Activated CD4-positive, alpha-beta T cell treated with anti-CD3 and anti-CD28 coated beads, Interleukin-2, amount 50 U/mL, for 24 hours (primary cell): Measurements from ENCODE around the gene PLD1.
A peak's percentile ranks its signal among the peaks of the same experiment; 100 is the strongest.

ENCODE experiments used
- DNase-seq, 2 donors: peaks; one replicate each; pipeline ENCODE4 v3.0.0-alpha.2; 2020; ENCODE audit warnings: low read depth in 1 of 2, low spot score in 1 of 2

Gene PLD1

GRCh38 chr3:171774521-171774920 is 35.8 kb downstream of the PLD1 start:
- DNase-seq, result no peak

DNA sequence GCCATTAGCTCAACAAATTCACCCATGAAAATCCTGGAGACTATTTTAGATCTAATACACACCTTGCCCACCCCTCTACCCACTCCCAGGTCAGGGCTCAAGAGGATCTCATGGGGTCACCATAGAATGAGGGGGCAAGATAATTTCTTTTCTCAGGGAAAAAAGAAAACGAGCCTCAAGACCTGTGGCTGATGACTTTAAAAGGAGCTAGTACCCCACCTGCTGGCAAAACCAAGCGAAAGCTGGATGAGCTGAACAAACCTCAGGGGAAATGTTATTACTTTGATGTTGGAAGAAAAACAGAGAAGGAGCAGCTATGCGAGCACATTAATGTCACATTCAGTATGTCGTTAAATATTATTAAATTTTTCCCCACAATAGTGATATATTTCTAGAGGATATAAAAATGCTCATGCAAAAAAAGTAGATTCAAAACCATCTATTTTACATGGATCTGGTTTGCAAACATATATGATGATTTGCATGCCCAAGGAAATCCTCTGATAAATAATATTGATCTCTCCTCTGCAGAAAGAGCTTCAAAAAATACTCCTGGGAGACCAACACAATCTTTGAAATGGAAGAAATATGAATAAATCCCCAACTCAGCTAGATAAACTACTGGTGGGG is 37.7 kb downstream of the PLD1 start:
- DNase-seq, result peak in 1 of 2 donors; percentile 33

DNA sequence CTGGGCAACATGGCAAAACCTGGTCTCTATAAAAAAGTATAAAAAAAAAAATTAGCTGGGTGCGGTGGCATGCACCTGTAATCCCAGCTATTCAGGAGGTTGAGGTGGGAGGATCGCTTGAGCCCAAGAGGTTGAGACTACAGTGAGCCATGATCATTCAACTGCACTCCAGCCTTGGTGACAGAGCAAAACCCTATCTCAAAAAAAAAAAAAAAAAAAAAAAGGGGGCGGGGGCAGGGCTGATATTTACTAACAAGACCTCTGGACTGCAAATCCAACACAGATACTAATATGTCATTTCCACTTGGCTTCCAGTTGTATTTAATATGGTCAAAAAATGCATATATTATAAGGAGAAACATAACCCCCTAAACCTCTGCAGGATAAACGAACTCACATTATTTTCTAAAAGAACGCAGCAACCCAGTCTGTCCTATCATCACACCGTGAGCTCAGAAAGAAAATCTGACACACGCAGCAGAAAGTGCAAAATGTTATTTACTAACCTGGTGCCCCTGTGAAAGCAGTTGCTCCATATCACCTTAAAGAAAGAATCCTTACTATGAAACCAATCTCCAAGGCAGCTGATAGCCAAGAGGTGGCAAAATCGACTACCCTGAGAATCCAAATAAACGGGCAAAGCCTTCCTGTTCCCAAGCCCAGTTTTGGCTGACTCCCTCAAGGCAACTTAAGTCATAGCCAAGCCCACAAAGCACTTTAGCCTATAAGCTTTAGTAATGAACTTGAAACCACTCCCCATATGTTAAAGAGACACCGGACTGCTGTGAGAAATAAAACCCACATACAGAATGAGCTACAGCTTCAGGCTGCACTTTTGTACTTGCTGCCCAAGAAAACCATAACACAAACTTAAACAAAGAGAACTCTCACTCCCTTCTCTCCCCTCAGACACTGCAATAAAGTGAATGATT is 39.3 kb downstream of the PLD1 start:
- DNase-seq, result no peak

DNA sequence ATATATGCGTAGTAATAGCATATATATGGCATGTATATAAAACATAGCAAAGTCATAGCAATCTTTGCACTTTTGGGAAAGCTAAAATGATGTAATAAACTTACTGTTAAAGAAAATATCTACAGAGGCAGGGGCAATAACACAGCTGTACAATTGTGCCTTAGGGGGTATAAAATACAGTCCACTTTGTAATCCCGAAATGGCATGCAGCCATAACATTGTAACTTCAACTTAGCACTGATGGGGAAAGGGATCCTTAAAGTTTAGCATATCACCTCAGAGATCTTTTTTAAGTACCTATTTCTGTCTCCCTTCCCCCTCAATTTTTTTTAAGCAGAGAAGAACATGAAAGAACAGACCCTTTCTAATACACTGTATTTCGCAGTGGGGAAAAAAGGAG is 40.8 kb downstream of the PLD1 start:
- no peak for DNase-seq

DNA sequence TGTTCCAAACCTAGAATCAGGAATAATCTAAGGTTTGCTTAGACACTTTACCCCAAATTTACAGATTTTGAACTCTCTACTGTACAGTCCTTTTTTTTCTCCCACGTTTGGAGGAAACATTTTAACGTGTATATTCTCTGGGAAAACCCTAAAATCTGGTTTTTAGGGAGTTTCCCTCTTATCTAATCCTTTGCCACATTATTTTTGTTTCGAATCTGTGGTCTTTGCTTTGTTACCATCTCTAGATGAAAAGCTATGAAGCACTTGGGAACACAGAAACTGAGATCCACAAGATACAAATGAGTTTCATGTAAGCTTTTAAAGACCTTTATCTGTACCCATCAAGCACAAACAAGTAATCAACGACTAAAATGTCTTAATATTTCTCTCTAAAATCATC is 41.3 kb downstream of the PLD1 start:
- DNase-seq, result no peak

DNA sequence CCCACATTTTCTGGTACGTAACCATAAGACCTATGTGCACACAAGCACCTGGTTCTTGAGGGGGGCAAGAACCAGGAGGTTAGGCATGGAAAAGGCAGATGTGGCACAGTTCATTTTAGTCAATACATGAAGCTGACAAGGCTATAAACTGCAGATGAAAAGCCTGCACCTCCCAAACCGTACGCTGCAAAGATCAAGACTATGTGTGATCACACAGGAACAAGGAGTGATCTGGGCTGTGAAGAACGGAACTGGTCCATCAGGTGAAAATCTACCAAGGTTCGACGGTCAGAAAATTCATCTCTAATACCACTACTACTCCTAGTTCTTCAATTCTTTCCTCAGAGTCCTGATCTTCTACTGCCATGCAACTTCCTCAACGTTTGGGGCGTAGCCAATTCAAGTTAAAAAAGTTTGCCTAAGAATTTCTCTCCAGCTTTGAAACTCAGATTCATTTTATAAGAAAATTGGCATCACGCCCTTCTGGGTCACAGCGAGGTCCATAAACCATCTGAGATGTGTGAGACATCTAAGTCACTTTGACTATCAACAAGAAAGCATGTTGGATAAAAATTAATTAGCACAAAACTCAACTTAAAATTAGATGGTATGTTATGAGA is 41.9 kb downstream of the PLD1 start:
- DNase-seq, result no peak

GRCh38 chr3:171765511-171765887 is 44.8 kb downstream of the PLD1 start:
- no peak for DNase-seq

GRCh38 chr3:171763392-171763791 is 46.9 kb downstream of the PLD1 start:
- no peak for DNase-seq

DNA sequence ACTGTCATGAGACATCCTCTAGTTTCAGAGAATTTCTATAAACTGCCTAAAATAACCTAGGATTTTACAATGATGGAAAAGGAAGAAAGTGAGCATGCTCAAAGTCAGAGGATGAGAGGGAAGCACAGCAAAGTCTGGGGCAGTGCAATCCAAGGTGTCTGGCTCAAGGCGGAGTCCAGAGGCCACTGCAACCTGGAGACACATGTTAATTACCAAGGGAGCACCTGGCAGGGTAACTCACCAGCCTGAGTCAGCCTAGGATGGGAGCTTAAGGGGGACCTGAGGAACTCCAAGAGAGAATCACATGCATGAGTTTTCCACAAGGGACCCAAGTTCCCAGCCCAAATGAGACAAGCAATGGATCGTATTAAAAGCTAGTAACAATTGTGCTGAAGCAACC is 49.8 kb downstream of the PLD1 start:
- no peak for DNase-seq

DNA sequence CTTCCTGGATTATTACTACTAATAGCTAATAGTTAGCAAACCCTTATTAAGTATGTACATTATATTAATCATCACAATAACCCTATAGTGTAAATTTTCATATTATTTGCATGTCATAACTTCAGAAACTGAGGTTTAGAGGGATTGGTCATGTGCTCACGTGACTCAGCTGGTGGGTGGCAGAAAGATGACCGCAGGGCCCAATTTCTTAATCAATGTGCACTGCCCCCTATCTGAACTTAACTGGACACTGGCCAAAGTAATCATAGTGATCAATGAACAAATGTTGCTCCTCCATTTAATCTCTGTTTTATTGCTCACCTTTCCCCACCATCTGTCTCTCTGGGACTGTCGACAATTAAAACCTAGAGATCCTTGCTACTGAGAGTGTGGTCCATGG is 52.2 kb downstream of the PLD1 start:
- DNase-seq, result no peak

GRCh38 chr3:171757361-171758034 is 52.8 kb downstream of the PLD1 start:
- no peak for DNase-seq

DNA sequence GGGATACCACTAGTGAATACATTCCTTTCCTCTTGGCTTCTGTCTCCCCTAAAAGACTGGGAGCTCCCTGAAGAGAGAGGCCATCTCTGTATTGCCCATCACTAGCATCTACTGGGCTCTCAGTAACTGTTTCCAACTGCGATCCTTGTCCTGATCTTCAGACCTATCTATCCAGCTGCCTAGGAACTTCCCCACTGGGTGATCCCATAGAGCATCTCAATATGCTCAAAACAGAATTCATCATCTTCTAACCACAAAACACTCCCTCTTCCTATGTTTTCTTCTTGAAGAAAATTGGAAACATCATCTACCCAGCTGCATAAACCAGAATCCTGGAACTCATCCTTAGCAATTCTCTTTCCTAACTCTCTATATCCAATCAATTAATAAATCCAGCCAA is 54.6 kb downstream of the PLD1 start:
- no peak for DNase-seq

DNA sequence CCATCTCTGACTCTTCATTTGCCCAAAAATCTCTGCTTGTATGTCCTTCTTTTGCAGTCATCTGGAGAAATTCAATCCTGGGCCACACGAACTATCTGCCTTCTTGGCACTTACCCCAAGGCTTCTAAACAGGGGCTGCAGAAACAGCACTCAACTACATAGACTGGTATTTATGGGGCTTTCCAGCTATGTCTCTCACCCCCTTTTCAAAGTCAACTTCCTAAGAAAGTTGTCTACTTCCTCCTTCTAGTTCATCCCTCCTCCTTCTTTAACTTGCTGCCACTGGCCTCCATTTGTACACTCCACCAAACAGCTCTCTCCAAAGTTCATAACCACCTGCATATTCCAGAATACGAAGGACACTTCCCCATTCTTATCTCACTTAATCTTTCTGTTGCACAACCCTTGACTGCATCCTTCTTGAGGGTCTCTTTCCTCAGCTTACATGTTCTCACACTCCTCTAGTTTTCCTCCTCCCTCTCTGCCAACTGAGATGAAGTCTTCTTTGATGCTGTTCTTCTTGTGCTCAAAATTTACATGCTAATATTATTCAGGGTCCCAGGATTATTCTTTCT is 55.2 kb downstream of the PLD1 start:
- no peak for DNase-seq

DNA sequence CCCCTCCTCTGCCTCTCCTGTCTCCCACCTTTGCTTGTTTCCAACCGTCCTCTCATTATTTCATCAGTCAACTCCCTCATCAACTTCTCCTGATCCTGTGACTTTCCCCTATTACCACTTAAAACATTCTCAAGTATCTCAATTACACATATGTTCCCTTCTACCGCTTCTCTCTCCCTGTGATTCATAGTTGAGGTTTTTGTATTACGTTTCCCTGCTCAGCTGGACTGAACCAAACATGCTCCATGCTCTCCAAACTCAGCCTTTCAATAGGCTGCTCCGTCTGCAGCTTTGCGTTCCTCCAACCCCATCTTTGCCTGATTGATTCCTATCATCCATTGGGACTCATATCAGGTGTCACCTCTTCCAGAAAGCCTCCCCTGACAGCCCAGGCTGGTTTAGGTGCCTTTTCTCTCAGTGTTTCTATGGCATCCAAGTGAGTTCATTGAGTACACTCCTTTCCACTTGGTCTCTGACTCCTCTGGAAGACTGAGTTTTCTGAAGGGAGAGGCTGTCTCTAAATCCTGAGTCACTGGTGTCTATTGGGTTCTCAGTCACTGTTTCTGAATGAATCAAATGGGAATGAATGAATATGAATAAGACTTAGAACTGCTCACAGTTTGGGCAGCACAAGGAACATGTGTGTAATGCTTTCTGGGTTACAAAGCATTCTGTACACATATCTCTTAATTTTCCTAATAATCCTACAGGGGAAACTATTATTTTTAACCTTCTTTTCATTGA is 56.4 kb downstream of the PLD1 start:
- no peak for DNase-seq

DNA sequence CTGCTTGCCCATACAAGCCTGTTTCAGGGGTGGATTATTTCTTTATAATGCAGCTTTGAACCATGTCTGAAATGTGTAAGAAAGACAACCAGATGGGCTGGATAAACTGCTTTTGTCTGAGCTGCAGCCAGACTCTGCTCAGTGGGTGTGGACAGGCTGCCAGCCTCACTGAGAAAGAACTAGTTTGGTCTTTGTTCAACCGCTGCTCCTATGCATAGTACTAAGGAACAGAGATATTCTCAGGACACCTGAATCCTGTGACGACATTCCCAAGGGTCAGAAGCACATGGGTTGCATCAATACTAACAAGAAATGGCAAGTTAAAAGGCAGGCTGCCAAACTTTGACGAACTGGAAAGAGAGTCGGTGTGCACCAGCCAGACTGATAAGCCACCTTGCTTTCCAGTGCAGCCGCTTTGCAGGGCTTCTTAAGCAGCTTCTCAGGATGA is 57.2 kb downstream of the PLD1 start:
- no peak for DNase-seq

DNA sequence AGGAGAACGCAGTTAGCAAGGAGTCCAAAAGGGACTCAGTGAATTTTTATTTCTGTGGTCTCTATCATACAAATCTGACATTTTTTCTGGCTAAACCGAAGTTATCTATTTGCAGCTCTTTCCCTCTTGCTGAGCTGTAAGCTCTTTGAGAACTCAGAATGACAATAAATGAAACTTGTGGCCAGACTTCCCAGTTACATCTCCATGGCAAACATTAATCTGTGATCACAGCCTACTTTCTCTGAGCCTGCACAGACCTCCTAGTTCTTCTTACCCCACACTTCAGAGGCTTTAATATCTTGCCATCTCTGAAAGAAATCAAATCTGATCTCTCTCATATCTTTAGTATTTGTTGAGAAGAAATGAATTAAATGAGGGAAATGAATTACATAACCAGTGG is 58.0 kb downstream of the PLD1 start:
- no peak for DNase-seq

GRCh38 chr3:171749124-171749523 is 61.2 kb downstream of the PLD1 start:
- DNase-seq, result no peak

- no peak for DNase-seq
Observed at GRCh38 chr3:171748064-171748924, 62.0 kb downstream of the PLD1 start.

GRCh38 chr3:171747223-171747920 is 62.9 kb downstream of the PLD1 start:
- DNase-seq, result no peak
